ENCODE results near the gene DNAJC1.

DNA sequence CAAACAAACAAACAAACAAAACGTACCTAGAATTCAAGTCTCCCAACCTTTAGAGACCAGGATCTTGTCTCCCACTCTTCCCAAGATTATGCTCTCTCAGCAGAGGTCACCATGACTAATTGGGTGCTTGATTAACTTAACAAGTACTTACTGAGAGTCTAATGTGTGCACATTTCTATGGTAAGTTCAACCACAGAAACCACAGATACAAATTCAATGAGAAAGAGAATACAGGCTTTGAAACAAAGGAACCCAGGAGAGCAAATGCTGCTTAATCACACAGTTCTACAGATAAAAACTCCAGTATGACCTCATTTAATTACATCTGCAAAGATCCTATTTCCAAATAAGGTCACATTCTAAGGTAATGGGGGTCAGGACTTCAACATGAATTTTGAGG lies 142.8 kb downstream of the DNAJC1 start:
- TF ChIP-seq, protein P1, sequence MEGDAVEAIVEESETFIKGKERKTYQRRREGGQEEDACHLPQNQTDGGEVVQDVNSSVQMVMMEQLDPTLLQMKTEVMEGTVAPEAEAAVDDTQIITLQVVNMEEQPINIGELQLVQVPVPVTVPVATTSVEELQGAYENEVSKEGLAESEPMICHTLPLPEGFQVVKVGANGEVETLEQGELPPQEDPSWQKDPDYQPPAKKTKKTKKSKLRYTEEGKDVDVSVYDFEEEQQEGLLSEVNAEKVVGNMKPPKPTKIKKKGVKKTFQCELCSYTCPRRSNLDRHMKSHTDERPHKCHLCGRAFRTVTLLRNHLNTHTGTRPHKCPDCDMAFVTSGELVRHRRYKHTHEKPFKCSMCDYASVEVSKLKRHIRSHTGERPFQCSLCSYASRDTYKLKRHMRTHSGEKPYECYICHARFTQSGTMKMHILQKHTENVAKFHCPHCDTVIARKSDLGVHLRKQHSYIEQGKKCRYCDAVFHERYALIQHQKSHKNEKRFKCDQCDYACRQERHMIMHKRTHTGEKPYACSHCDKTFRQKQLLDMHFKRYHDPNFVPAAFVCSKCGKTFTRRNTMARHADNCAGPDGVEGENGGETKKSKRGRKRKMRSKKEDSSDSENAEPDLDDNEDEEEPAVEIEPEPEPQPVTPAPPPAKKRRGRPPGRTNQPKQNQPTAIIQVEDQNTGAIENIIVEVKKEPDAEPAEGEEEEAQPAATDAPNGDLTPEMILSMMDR (IDR thresholded peaks at IDR 0.05; ENCODE audit: control extremely low read depth in 1 of 3, insufficient read depth in 1 of 3, low read depth in 1 of 3, low read length in 3 of 3): no peak
- TF ChIP-seq HDAC6 (IDR thresholded peaks at IDR 0.05; ENCODE audit: low read depth, low read length) (no peak), RAD21 (IDR thresholded peaks at IDR 0.05 in 1 of 2, conservative IDR thresholded peaks at IDR 0.05 in 1 of 2; ENCODE audit: low read depth in 2 of 2, low read length in 2 of 2) (no peak), ZNF274 (IDR thresholded peaks at IDR 0.05; ENCODE audit: borderline replicate concordance, extremely low read depth, low read length) (no peak)
